Tibial nerve (tissue), 3 donors: ENCODE data around the gene DFFA.

Experiments
- CTCF ChIP-seq, 5 experiments: fragments of 200-600 bp in 3 of 5; fragments of 450-650 bp in 2 of 5; sonication (generic) in 3 of 5; IDR thresholded peaks; one replicate each; pipeline ENCODE4 v1.5.1; 2016 to 2019; ENCODE audit warnings: antibody characterized with exemption in 5 of 5, mild to moderate bottlenecking in 3 of 5, moderate library complexity in 2 of 5
- POLR2A ChIP-seq, 2 donors: fragments of 450-650 bp; IDR thresholded peaks; one replicate each; pipeline ENCODE4 v1.6.1; 2017; ENCODE audit warnings: antibody characterized with exemption in 2 of 2, mild to moderate bottlenecking in 2 of 2, moderate library complexity in 2 of 2

- no peak for TF ChIP-seq CTCF (IDR thresholded peaks at IDR 0.05)
- TF ChIP-seq POLR2A (IDR thresholded peaks at IDR 0.05), result no peak
These were observed 25.9 kb upstream of the DFFA start for GRCh38 chr1:10498231-10498630.
